Cardiac muscle cell (in vitro differentiated cells and primary cell): ENCODE results near the gene IFT88. TPM values are rescaled to one million over a fixed set of nuclear protein-coding genes. Genes with fewer than 3 reads are reported as not detected.

Experiments used
- DNase-seq, 2 donors: peaks; one replicate each; pipeline versions ENCODE4 v3.0.0 to v3.0.0-alpha.2; 2010 to 2017; ENCODE audit warnings: low read depth in 1 of 2, low spot score in 1 of 2
- H3K27ac ChIP-seq: fragments of 200-600 bp; sonication (generic); 2 replicates; pipeline ENCODE4 v1.5.1; 2016
- H3K27me3 ChIP-seq: fragments of 200-600 bp; sonication (generic); 2 replicates; pipeline ENCODE4 v1.6.0; 2016; ENCODE audit warnings: control low read depth
- H3K36me3 ChIP-seq: fragments of 200-600 bp; sonication (generic); 2 replicates; pipeline ENCODE4 v1.5.1; 2016; ENCODE audit warnings: control low read depth
- H3K4me1 ChIP-seq: fragments of 200-600 bp; sonication (generic); 2 replicates; pipeline ENCODE4 v1.8.1; 2017; ENCODE audit warnings: low read depth, mild to moderate bottlenecking, mixed run types
- H3K4me3 ChIP-seq: fragments of 200-600 bp; sonication (generic); 2 replicates; pipeline ENCODE4 v1.5.1; 2016; ENCODE audit warnings: mild to moderate bottlenecking
- H3K9me3 ChIP-seq: fragments of 200-600 bp; sonication (generic); 2 replicates; pipeline ENCODE4 v1.5.1; 2017; ENCODE audit warnings: low read depth, mild to moderate bottlenecking, control low read depth
- polyA plus RNA-seq: library from polyadenylated mRNA; unstranded; fragments of >200 nt; fragmentation: Nextera tagmentation; extraction: Ambion mirVana; gene quantifications from 2 replicates; pipeline ENCODE4 v1.2.1, GENCODE V29; 2016
- total RNA-seq: library from RNA; depleted of rRNA; stranded (reverse); fragments of >200 nt; gene quantifications from 2 replicates; pipeline ENCODE4 v1.2.3, GENCODE V29; 2016
- TF ChIP-seq, protein P1 (sequence below): IDR thresholded peaks from 2 replicates; pipeline ENCODE4 v1.5.1; 2012; ENCODE audit warnings: low read depth, mild to moderate bottlenecking, low read length

The IFT88 gene
- total and polyA plus RNA-seq, 2 experiments from 2014 or later, result 18.2 to 18.6 TPM

DNA sequence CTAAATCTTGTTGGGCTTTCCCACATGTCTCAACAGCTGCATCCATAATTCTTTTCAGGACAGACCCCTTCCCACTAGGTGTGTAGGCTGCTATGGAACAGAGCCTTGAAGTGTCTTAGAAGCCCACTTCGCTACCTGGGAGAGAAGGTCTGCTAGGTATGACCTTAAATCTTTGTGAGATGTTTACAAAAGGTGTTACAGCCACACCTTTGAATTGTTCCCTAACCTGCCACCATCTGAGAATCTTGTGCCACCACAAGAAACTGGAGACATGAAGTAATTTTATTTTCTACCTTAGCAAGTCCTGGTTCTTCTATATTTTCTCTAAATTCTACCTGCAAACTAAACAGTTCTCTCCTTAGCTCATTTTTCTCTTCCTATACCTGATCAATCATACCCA is 69.1 kb downstream of the IFT88 start:
- DNase-seq, result no peak
- Histone ChIP-seq H3K27ac (no peak overlapping the region), H3K27me3 (no peaks in the 10 kb centered on the region), H3K4me1 (no peaks in the 10 kb centered on the region), H3K36me3 (no peaks in the 10 kb centered on the region), H3K9me3 (no peaks in the 10 kb centered on the region), H3K4me3 (no peak overlapping the region)
- TF ChIP-seq, protein P1, sequence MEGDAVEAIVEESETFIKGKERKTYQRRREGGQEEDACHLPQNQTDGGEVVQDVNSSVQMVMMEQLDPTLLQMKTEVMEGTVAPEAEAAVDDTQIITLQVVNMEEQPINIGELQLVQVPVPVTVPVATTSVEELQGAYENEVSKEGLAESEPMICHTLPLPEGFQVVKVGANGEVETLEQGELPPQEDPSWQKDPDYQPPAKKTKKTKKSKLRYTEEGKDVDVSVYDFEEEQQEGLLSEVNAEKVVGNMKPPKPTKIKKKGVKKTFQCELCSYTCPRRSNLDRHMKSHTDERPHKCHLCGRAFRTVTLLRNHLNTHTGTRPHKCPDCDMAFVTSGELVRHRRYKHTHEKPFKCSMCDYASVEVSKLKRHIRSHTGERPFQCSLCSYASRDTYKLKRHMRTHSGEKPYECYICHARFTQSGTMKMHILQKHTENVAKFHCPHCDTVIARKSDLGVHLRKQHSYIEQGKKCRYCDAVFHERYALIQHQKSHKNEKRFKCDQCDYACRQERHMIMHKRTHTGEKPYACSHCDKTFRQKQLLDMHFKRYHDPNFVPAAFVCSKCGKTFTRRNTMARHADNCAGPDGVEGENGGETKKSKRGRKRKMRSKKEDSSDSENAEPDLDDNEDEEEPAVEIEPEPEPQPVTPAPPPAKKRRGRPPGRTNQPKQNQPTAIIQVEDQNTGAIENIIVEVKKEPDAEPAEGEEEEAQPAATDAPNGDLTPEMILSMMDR, result no peak

DNA sequence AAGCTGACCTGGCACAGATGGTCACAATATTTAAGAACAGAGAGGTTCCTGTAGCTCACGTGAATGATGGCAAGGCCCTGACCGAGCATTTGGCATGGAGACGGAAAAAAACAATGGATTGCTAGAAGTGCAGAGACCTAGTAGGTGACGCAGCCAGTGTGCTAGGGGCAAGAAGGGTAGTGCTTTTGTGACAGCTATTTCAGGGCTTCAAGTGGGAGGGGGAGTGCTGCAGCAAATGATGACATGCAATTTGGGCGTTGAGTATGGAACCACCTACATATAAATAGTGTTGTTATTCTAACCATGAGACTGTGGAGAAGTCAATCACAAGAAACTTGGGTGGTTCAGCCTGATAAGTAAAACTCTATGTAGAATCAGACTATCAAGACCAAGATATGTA is 70.9 kb downstream of the IFT88 start:
- TF ChIP-seq, protein P1, result no peak
- no peak for DNase-seq

DNA sequence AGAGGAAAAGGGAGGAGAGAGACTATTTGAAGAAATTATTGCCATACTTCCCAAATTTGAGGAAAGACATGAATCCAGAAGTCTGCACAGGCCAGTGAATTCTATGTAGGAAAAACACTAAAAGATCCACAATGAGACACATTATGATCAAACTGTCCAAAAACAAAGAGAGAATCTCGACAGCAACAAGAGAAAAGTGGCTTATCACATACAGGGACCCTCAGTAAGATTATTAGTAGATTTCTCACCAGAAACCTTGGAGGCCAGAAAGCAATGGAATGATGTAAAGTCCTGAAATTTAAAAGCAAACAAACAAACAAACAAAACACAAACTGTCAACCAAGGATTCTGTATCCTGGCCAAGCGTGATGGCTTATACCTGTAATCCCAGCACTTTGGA is 80.8 kb downstream of the IFT88 start:
- TF ChIP-seq, protein P1, result no peak
- Histone ChIP-seq H3K36me3 (no peaks in the 10 kb centered on the region), H3K9me3 (no peaks in the 10 kb centered on the region), H3K27ac (no peak overlapping the region), H3K4me1 (no peaks in the 10 kb centered on the region), H3K27me3 (no peaks in the 10 kb centered on the region), H3K4me3 (no peak overlapping the region)
- DNase-seq, result no peak

More for the DNA sequence above, 70.9 kb downstream of the IFT88 start:
- Histone ChIP-seq H3K4me1 (no peaks in the 10 kb centered on the region), H3K9me3 (no peaks in the 10 kb centered on the region), H3K27ac (no peak overlapping the region), H3K4me3 (no peak overlapping the region), H3K36me3 (no peaks in the 10 kb centered on the region), H3K27me3 (no peaks in the 10 kb centered on the region)

DNA sequence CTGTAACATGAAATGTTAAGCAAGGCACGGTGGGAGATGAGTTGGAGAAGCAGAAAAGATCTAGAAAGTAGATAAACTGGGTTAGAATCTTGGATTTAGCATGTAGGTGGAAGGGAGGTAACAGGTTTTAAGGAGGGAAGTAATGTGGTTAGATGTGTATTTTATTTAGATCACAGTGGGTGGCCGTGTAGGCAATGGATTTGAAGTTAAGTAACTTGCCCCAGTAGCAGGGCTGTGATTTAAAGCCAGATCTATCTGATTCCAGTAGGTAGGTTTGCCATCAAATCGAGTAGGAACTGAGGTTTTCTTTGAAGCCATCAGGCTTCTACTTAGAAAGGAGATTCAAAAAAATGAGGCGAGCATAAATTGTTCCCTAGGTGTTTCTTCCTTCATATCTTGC is 86.0 kb downstream of the IFT88 start:
- Histone ChIP-seq H3K27me3 (no peaks in the 10 kb centered on the region), H3K4me3 (no peak overlapping the region), H3K9me3 (no peaks in the 10 kb centered on the region), H3K27ac (no peak overlapping the region), H3K4me1 (no peaks in the 10 kb centered on the region), H3K36me3 (peaks cover 9% of the 10 kb centered on the region)
- TF ChIP-seq, protein P1, result no peak
- no peak for DNase-seq

DNA sequence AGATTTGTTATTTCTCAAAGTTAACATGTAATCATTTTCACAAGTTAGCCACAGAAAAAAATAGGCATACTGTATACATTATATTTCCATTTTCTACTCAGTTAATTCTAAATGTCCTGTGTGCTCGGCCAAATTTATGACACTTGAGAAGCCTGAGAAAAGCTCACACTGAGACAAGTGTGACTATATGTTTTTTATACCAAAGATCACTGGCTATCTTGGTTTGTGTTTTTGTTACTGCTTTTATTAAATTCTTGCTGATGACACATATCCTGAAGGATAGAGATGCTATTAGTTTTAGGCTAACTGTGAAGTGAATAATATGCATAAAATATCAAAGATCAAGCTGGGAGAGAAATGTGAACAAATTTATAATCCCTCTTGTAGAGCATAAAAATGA is 87.2 kb downstream of the IFT88 start:
- H3K4me3 ChIP-seq, result no peak overlapping the region
- peak in 1 of 2 donors; percentile 8 for DNase-seq
- TF ChIP-seq, protein P1, result no peak
- no peaks in the 10 kb centered on the region for H3K27me3 ChIP-seq
- peaks cover 9% of the 10 kb centered on the region for H3K36me3 ChIP-seq
- no peaks in the 10 kb centered on the region for H3K9me3 ChIP-seq
- no peaks in the 10 kb centered on the region for H3K4me1 ChIP-seq
- H3K27ac ChIP-seq, result no peak overlapping the region
